ENCODE measurements around the gene ATG9B. TPM values are rescaled to one million over a fixed set of nuclear protein-coding genes. Genes with fewer than 3 reads are reported as not detected.

ATG9B gene
- total RNA-seq, 1 donor from 2014 or later: 0.11 TPM

GRCh38 chr7:151011097-151011409 lies 13.2 kb downstream of the ATG9B start:
- Mint-ChIP-seq H3K27ac (ENCODE audit: unreplicated experiment) (no peak overlapping the region), H3K4me3 (ENCODE audit: unreplicated experiment) (no peak overlapping the region), H3K36me3 (ENCODE audit: unreplicated experiment) (no peaks in the 10 kb centered on the region), H3K27me3 (ENCODE audit: unreplicated experiment) (no peaks in the 10 kb centered on the region), H3K9me3 (ENCODE audit: unreplicated experiment) (no peaks in the 10 kb centered on the region), H3K4me1 (ENCODE audit: unreplicated experiment) (peaks cover 24% of the 10 kb centered on the region)
- no peak for DNase-seq (ENCODE audit: extremely low spot score, unreplicated experiment)
- TF ChIP-seq, protein P1, sequence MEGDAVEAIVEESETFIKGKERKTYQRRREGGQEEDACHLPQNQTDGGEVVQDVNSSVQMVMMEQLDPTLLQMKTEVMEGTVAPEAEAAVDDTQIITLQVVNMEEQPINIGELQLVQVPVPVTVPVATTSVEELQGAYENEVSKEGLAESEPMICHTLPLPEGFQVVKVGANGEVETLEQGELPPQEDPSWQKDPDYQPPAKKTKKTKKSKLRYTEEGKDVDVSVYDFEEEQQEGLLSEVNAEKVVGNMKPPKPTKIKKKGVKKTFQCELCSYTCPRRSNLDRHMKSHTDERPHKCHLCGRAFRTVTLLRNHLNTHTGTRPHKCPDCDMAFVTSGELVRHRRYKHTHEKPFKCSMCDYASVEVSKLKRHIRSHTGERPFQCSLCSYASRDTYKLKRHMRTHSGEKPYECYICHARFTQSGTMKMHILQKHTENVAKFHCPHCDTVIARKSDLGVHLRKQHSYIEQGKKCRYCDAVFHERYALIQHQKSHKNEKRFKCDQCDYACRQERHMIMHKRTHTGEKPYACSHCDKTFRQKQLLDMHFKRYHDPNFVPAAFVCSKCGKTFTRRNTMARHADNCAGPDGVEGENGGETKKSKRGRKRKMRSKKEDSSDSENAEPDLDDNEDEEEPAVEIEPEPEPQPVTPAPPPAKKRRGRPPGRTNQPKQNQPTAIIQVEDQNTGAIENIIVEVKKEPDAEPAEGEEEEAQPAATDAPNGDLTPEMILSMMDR (IDR thresholded peaks at IDR 0.05): no peak

DNA sequence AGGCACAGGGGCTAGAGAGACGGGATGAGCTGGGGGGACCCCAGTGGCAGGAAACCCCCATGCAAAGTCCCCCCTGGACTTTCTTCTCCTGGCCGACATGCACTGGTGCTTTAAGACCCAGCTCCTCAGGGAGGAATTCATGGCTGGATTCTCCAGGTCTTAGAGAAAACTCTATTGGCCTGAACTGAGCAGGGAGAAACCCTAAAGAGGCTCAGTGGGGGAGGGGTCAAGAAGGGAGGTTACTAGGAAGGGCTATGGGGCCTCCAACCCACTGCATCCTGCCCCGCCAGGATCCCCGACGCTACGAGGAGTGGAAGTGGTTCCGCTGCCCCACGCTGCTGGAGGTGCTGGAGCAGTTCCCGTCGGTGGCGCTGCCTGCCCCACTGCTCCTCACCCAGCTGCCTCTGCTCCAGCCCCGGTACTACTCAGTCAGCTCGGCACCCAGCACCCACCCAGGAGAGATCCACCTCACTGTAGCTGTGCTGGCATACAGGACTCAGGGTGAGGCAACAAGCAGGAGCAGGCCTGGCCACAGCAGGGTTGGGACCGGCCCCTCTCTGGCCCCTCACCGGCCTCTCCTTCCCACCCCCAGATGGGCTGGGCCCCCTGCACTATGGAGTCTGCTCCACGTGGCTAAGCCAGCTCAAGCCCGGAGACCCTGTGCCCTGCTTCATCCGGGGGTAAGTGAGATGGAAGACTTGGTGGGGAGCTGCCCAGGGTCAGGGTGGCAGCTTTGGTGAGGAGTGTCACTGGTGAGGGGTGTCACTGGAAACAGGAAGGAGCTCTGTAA lies 13.8 kb downstream of the ATG9B start:
- H3K27ac Mint-ChIP-seq (ENCODE audit: unreplicated experiment): no peak overlapping the region
- TF ChIP-seq, protein P1 (IDR thresholded peaks at IDR 0.05): no peak
- H3K4me3 Mint-ChIP-seq (ENCODE audit: unreplicated experiment): no peak overlapping the region
- H3K36me3 Mint-ChIP-seq (ENCODE audit: unreplicated experiment): no peaks in the 10 kb centered on the region
- DNase-seq (ENCODE audit: extremely low spot score, unreplicated experiment): no peak
- no peaks in the 10 kb centered on the region for H3K9me3 Mint-ChIP-seq (ENCODE audit: unreplicated experiment)
- peaks cover 4% of the 10 kb centered on the region for H3K27me3 Mint-ChIP-seq (ENCODE audit: unreplicated experiment)
- peaks cover 24% of the 10 kb centered on the region for H3K4me1 Mint-ChIP-seq (ENCODE audit: unreplicated experiment)

DNA sequence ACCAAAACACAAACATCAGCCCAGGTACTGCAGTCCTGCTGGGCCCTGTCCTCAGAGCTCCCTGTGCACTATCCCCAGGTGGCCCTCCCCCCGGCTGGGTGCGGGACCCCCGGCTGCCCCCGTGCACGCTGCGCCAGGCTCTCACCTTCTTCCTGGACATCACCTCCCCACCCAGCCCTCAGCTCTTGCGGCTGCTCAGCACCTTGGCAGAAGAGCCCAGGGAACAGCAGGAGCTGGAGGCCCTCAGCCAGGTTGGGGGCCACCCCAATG lies 14.3 kb downstream of the ATG9B start:
- H3K9me3 Mint-ChIP-seq (ENCODE audit: unreplicated experiment): no peaks in the 10 kb centered on the region
- H3K36me3 Mint-ChIP-seq (ENCODE audit: unreplicated experiment): no peaks in the 10 kb centered on the region
- TF ChIP-seq, protein P1 (IDR thresholded peaks at IDR 0.05): no peak
- no peak overlapping the region for H3K27ac Mint-ChIP-seq (ENCODE audit: unreplicated experiment)
- peaks cover 8% of the 10 kb centered on the region for H3K27me3 Mint-ChIP-seq (ENCODE audit: unreplicated experiment)
- peaks cover 24% of the 10 kb centered on the region for H3K4me1 Mint-ChIP-seq (ENCODE audit: unreplicated experiment)
- H3K4me3 Mint-ChIP-seq (ENCODE audit: unreplicated experiment): no peak overlapping the region
- no peak for DNase-seq (ENCODE audit: extremely low spot score, unreplicated experiment)

DNA sequence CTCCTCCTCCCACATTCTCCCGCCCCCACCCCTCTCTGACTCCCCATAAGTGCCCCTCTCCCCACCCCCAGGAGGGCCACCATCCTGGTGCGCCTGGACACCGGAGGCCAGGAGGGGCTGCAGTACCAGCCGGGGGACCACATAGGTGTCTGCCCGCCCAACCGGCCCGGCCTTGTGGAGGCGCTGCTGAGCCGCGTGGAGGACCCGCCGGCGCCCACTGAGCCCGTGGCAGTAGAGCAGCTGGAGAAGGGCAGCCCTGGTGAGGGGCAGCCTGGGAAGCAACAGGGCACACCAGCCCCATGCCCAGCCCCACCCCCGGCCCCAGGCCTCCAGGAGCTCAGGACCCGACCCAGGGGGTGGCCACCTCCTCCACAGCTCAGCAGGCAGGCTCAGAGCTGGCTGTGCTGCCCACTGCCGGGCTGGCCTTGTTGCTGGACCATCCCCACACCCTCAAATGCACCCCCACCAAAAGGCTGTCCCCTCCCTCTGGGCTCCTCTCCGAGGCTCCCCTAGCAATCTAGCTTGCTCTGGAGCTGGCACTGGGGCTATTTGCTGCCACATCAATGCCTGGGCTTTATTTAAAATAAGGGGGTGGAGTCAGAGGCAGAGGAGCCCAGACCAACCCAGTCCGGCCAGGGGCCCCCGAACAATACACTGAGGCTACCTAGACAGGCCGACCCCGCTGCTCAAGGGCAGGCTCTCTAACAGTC lies 14.8 kb downstream of the ATG9B start:
- Mint-ChIP-seq H3K4me3 (ENCODE audit: unreplicated experiment) (no peak overlapping the region), H3K4me1 (ENCODE audit: unreplicated experiment) (peaks cover 24% of the 10 kb centered on the region), H3K36me3 (ENCODE audit: unreplicated experiment) (no peaks in the 10 kb centered on the region), H3K27me3 (ENCODE audit: unreplicated experiment) (peaks cover 10% of the 10 kb centered on the region), H3K27ac (ENCODE audit: unreplicated experiment) (no peak overlapping the region), H3K9me3 (ENCODE audit: unreplicated experiment) (no peaks in the 10 kb centered on the region)
- DNase-seq (ENCODE audit: extremely low spot score, unreplicated experiment): no peak
- TF ChIP-seq, protein P1 (IDR thresholded peaks at IDR 0.05): no peak

DNA sequence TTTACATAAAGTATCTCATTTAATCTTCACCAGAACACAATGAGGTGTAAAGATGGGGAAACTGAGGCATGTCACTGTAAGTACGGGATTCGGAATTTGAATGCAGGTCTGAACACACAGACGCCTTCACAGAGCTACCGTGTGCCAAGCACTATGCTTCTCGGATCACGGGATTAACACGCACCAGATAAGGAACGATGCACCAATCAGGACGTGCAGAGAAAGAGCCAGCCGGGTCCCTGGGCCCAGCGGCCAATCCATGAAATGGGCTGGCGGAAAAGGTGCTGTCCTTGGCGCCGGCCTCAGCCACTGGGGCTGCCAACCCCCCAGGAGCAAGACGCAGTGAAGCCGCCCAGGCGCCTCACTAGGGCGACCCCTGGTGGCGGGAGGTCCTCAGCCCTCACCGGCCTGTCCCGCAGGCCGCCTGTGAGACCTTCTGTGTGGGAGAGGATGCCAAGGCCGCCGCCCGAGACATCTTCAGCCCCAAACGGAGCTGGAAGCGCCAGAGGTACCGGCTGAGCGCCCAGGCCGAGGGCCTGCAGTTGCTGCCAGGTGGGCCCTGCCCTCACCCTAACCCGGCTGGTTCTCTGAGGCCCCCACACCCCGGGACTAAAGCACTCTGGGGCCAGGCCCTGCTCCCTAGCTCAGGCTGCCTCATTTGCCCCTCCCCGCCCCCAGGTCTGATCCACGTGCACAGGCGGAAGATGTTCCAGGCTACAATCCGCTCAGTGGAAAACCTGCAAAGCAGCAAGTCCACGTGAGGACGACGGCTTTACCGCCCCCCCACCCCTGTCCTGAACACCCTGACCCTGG lies 15.6 kb downstream of the ATG9B start:
- no peak for DNase-seq (ENCODE audit: extremely low spot score, unreplicated experiment)
- Mint-ChIP-seq H3K27me3 (ENCODE audit: unreplicated experiment) (peaks cover 13% of the 10 kb centered on the region), H3K27ac (ENCODE audit: unreplicated experiment) (no peak overlapping the region), H3K4me3 (ENCODE audit: unreplicated experiment) (no peak overlapping the region), H3K36me3 (ENCODE audit: unreplicated experiment) (no peaks in the 10 kb centered on the region), H3K9me3 (ENCODE audit: unreplicated experiment) (no peaks in the 10 kb centered on the region), H3K4me1 (ENCODE audit: unreplicated experiment) (peaks cover 24% of the 10 kb centered on the region)
- TF ChIP-seq, protein P1 (IDR thresholded peaks at IDR 0.05): peak; percentile 48

All from osteocyte (in vitro differentiated cells).